Measurements from ENCODE around the gene ZNF234.
"Not testable (repeated sequence)": the region's sequence is repeated elsewhere in the genome, so short reads cannot be mapped to it uniquely, and the experiment has no call there.

ZNF234 gene

GRCh38 chr19:44180968-44181367 lies 39.6 kb downstream of the ZNF234 start:
- no peak for DNase-seq (ENCODE audit: low read depth in 2 of 2)

GRCh38 chr19:44182145-44182544 lies 40.8 kb downstream of the ZNF234 start:
- DNase-seq (ENCODE audit: low read depth in 2 of 2), result no peak

GRCh38 chr19:44190020-44190419 lies 48.7 kb downstream of the ZNF234 start:
- no peak for DNase-seq (ENCODE audit: low read depth in 2 of 2)

GRCh38 chr19:44192127-44192526 lies 50.8 kb downstream of the ZNF234 start:
- no peak for DNase-seq (ENCODE audit: low read depth in 2 of 2)

- DNase-seq (ENCODE audit: low read depth in 2 of 2), result no peak
Measured at GRCh38 chr19:44196772-44197171, 55.4 kb downstream of the ZNF234 start.

- DNase-seq (ENCODE audit: low read depth in 2 of 2), result no peak
Measured at GRCh38 chr19:44202470-44202869, 61.1 kb downstream of the ZNF234 start.

GRCh38 chr19:44202974-44203373 lies 61.6 kb downstream of the ZNF234 start:
- DNase-seq (ENCODE audit: low read depth in 2 of 2), result no peak

- DNase-seq (ENCODE audit: low read depth in 2 of 2), result not testable (repeated sequence)
Measured at GRCh38 chr19:44203877-44204276, 62.5 kb downstream of the ZNF234 start.

GRCh38 chr19:44204772-44205171 lies 63.4 kb downstream of the ZNF234 start:
- DNase-seq (ENCODE audit: low read depth in 2 of 2), result no peak

- peak; percentile 67 to 69 for DNase-seq (ENCODE audit: low read depth in 2 of 2)
Measured at GRCh38 chr19:44207126-44207803, 65.9 kb downstream of the ZNF234 start.

All from stimulated activated CD4-positive, alpha-beta T cell treated with anti-CD3 and anti-CD28 coated beads, Interleukin-1b, Interleukin-23, amount 100 ng/mL, for 4 hours (primary cell).